MCF 10A (cell line): ENCODE results near the gene CALR3. TPM values are rescaled to one million over a fixed set of nuclear protein-coding genes. Genes with fewer than 3 reads are reported as not detected.

Experiments
- BruUV-seq: library from RNA; stranded (reverse); fragments of 400-500 nt; replicated peaks from 2 replicates; lab custom pipeline; 2021; lab: Mats Ljungman, UMichigan
- CTCF ChIA-PET: fragments of 300-600 bp; sonication (Branson Sonifier 250); formaldehyde crosslinking; extraction: SDS; loops from one replicate; lab custom pipeline; 2021; ENCODE audit warnings: antibody characterized with exemption, inconsistent platforms; lab: Yijun Ruan, JAX
- POLR2A ChIA-PET: fragments of 300-600, 350-650 bp; sonication (Branson Sonifier 250); formaldehyde crosslinking; extraction: SDS; loops from one replicate; lab custom pipeline; 2020; ENCODE audit warnings: antibody characterized with exemption, inconsistent platforms; lab: Yijun Ruan, JAX
- DNase-seq: peaks from one replicate; pipeline ENCODE4 v3.0.0-alpha.2; 2018; ENCODE audit not compliant: unreplicated experiment
- H3K27ac Mint-ChIP-seq: one replicate; pipeline ENCODE4 v1.8.0; 2022; ENCODE audit warnings: mild to moderate bottlenecking, low read depth, mixed read lengths; ENCODE audit not compliant: unreplicated experiment
- H3K27me3 Mint-ChIP-seq: one replicate; pipeline ENCODE4 v1.8.0; 2022; ENCODE audit warnings: mixed read lengths; ENCODE audit not compliant: insufficient read depth, unreplicated experiment
- H3K36me3 Mint-ChIP-seq: one replicate; pipeline ENCODE4 v1.8.0; 2022; ENCODE audit warnings: mild to moderate bottlenecking, moderate library complexity, mixed read lengths; ENCODE audit not compliant: insufficient read depth, unreplicated experiment
- H3K4me1 Mint-ChIP-seq: one replicate; pipeline ENCODE4 v1.8.0; 2022; ENCODE audit warnings: mixed read lengths; ENCODE audit not compliant: insufficient read depth, unreplicated experiment
- H3K4me3 Mint-ChIP-seq: one replicate; pipeline ENCODE4 v1.8.0; 2022; ENCODE audit warnings: mild to moderate bottlenecking, moderate library complexity, mixed read lengths; ENCODE audit not compliant: unreplicated experiment
- H3K9me3 Mint-ChIP-seq: one replicate; pipeline ENCODE4 v1.8.0; 2022; ENCODE audit warnings: mixed read lengths; ENCODE audit not compliant: unreplicated experiment
- intact Hi-C: fragments of 100-400 bp; cut with micrococcal nuclease; formaldehyde crosslinking; loops from 2 replicates; pipeline ENCODE4 v1.14.1; 2022
- total RNA-seq: library from RNA; stranded (reverse); gene quantifications from 2 replicates; pipeline ENCODE4 v1.2.3, GENCODE V29; 2022
- TF ChIP-seq, protein P1 (sequence below): fragments of 200-600 bp; IDR thresholded peaks from one replicate; pipeline ENCODE4 v1.8.0; 2022; ENCODE audit warnings: antibody characterized with exemption, mild to moderate bottlenecking; ENCODE audit not compliant: unreplicated experiment

CALR3 gene
- total RNA-seq, 1 experiment from 2014 or later = not detected

DNA sequence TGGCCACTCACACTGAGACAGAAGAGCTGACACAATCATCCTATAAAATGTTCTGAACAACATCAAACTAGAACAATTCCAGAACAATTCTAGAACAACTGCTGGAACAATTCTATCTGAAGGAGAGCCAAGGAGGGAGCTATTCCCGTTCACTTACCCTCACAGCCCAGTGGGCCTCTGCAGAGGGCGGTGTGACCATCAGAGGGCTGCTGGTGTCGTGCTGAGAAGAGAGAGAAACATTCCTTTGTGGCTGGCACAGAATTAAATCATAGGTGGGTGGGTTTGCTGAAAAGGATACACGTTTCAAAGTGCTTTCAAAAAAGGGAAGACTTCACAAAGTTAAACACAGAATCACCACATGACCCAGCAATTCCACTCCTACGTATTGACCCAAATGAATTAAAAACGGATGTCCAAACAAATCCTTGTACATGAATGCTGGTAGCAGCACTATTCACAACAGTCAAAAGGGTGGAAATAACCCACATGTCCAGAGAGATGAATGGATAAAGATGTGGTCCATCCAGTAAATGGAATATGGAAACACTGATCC lies 59.1 kb downstream of the CALR3 start:
- Mint-ChIP-seq H3K36me3 (peaks cover 68% of the 10 kb centered on the region), H3K27ac (no peak overlapping the region), H3K9me3 (no peaks in the 10 kb centered on the region), H3K27me3 (no peaks in the 10 kb centered on the region), H3K4me3 (no peak overlapping the region), H3K4me1 (no peaks in the 10 kb centered on the region)
- DNase-seq = no peak
- ChIA-PET CTCF (interaction anchor here (0.6 kb wide), 1 partner anchor 410 kb away, joined by 4 read pairs; no protein-coding TSS in a partner anchor), POLR2A (no interaction called here)
- BruUV-seq = no TSS peak
- TF ChIP-seq, protein P1, sequence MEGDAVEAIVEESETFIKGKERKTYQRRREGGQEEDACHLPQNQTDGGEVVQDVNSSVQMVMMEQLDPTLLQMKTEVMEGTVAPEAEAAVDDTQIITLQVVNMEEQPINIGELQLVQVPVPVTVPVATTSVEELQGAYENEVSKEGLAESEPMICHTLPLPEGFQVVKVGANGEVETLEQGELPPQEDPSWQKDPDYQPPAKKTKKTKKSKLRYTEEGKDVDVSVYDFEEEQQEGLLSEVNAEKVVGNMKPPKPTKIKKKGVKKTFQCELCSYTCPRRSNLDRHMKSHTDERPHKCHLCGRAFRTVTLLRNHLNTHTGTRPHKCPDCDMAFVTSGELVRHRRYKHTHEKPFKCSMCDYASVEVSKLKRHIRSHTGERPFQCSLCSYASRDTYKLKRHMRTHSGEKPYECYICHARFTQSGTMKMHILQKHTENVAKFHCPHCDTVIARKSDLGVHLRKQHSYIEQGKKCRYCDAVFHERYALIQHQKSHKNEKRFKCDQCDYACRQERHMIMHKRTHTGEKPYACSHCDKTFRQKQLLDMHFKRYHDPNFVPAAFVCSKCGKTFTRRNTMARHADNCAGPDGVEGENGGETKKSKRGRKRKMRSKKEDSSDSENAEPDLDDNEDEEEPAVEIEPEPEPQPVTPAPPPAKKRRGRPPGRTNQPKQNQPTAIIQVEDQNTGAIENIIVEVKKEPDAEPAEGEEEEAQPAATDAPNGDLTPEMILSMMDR = no peak
- intact Hi-C loops = no loop called here

GRCh38 chr19:16435999-16436650 lies 59.8 kb downstream of the CALR3 start:
- CTCF ChIA-PET = interaction anchor here (0.6 to 0.7 kb wide), 2 partner anchors 18 to 20 kb away, joined by 3 to 4 read pairs; no protein-coding TSS in a partner anchor
- no TSS peak for BruUV-seq
- intact Hi-C loops = no loop called here
- H3K27ac Mint-ChIP-seq = no peak overlapping the region
- H3K4me1 Mint-ChIP-seq = no peaks in the 10 kb centered on the region
- H3K36me3 Mint-ChIP-seq = peaks cover 68% of the 10 kb centered on the region
- TF ChIP-seq, protein P1 = no peak
- no peaks in the 10 kb centered on the region for H3K27me3 Mint-ChIP-seq
- no peak overlapping the region for H3K4me3 Mint-ChIP-seq
- no peak for DNase-seq
- no peaks in the 10 kb centered on the region for H3K9me3 Mint-ChIP-seq
- POLR2A ChIA-PET = no interaction called here

- intact Hi-C loops = no loop called here
- BruUV-seq = no TSS peak
- peak; percentile 74 for DNase-seq
- ChIA-PET POLR2A (no interaction called here), CTCF (interaction anchor here (0.6 to 1.0 kb wide), 3 partner anchors 17 to 60 kb away, joined by 3 to 4 read pairs (median 4); no protein-coding TSS in a partner anchor)
- Mint-ChIP-seq H3K9me3 (no peaks in the 10 kb centered on the region), H3K27me3 (no peaks in the 10 kb centered on the region), H3K36me3 (peaks cover 68% of the 10 kb centered on the region), H3K27ac (peak overlapping the region; percentile 19), H3K4me1 (no peaks in the 10 kb centered on the region), H3K4me3 (no peak overlapping the region)
- TF ChIP-seq, protein P1 = no peak
These were observed 60.6 kb downstream of the CALR3 start for GRCh38 chr19:16435238-16435917.

GRCh38 chr19:16433986-16434385 lies 62.0 kb downstream of the CALR3 start:
- DNase-seq = no peak
- intact Hi-C loops = no loop called here
- H3K27me3 Mint-ChIP-seq = no peaks in the 10 kb centered on the region
- POLR2A ChIA-PET = no interaction called here
- TF ChIP-seq, protein P1 = no peak
- CTCF ChIA-PET = interaction anchor here (0.8 to 1.2 kb wide), 2 partner anchors 9 to 187 kb away, joined by 3 to 5 read pairs; no protein-coding TSS in a partner anchor
- no peak overlapping the region for H3K27ac Mint-ChIP-seq
- H3K4me1 Mint-ChIP-seq = peaks cover 7% of the 10 kb centered on the region
- no TSS peak for BruUV-seq
- peaks cover 65% of the 10 kb centered on the region for H3K36me3 Mint-ChIP-seq
- H3K4me3 Mint-ChIP-seq = no peak overlapping the region
- no peaks in the 10 kb centered on the region for H3K9me3 Mint-ChIP-seq
